ENCODE measurements around the gene GALNT9.
"Not testable (repeated sequence)": the region's sequence is repeated elsewhere in the genome, so short reads cannot be mapped to it uniquely, and the experiment has no call there.

Gene GALNT9

GRCh38 chr12:132236930-132237771, 92.2 kb downstream of the GALNT9 start:
- no peak for DNase-seq (ENCODE audit: low read depth, low spot score)

GRCh38 chr12:132236129-132236929, 93.1 kb downstream of the GALNT9 start:
- DNase-seq (ENCODE audit: low read depth, low spot score), result no peak

- no peak for DNase-seq (ENCODE audit: low read depth, low spot score)
Observed at GRCh38 chr12:132235116-132235820, 94.1 kb downstream of the GALNT9 start.

DNA sequence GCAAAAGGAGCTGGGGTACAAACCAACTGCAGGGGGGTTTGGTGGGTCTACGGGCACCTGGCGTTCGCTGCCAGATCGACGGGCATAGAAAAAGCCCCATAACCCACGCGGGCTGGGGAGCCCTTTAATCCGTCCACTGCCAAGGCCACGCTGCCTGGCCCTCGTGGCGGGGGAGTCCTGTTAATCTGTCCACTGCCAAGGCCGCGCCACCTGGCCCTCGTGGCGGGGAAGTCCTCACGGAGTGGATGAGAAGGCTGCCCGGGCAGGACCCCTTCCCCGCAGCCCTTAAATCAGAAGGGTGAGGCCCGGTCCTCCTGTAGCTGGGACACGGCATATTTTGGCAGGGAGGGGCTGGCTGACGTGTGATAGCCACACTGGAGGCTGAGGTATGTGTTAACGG, 99.0 kb downstream of the GALNT9 start:
- DNase-seq (ENCODE audit: low read depth, low spot score), result no peak

- DNase-seq (ENCODE audit: low read depth, low spot score), result no peak
Observed at GRCh38 chr12:132229926-132230325, 99.5 kb downstream of the GALNT9 start.

- DNase-seq (ENCODE audit: low read depth, low spot score), result no peak
Observed at GRCh38 chr12:132229193-132229760, 100.1 kb downstream of the GALNT9 start.

DNA sequence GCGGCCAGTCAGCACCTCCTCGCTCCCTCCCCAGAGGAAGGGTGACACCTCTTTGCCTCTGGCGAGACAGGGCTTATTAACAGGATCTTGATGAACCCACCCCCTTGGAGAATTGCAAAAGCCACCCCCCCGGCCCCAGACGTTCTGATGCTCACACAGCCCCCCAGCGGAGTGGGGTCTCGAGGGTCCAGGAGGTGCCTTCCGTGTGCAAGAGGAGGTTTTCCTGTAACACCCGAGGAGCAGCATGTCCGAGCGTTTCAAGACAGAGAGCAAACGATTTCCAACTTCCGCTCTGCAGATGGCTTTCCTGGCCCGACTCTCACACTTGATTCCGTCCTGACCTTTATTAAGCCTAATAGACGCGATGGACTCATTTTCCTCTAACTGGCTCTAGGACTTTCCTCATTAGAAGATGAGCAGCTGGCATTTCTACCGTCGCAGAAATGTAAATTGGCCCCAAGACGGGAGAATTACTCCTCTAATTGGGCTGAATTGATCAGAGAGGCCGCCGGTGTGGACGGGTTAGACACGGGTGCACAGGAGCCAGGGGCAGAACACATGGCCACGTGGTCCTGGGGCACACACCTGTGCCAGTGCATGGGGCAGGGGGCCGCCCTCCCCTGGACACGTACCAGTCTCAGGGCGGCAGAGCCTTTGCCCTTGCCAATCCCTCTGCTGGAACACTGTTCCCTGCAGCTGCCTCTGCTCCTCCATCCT, 100.8 kb downstream of the GALNT9 start:
- no peak for DNase-seq (ENCODE audit: low read depth, low spot score)

DNA sequence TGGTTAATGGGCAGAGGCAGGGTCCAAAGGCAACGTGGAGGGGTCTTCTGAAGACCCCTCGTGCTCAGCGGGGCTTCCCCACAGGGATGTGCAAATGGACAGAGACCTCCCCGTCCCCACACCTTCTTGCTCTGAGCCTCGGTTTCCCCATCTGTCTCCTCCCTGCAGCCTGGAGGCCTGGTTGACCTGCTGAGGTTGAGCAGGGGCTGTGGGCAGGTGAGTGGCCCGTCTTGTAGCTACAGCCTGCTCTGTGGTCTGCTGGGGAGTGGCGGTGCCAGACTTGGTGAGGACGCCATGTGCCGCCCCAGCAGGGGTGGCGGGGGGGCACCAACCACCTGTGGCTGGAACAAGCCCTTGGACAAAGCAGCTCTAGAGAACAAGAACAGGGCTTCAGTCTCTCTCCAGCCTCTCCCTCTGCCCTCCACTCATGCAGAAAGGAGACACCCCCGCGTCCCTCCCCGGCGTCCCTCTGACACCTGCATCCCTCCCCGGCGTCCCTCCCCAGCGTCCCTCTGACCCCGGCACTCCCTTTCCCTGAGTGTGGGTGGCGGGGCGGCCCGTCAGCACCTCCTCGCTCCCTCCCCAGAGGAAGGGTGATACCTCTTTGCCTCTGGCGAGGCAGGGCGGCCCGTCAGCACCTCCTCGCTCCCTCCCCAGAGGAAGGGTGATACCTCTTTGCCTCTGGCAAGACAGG, 101.5 kb downstream of the GALNT9 start:
- no peak for DNase-seq (ENCODE audit: low read depth, low spot score)

DNA sequence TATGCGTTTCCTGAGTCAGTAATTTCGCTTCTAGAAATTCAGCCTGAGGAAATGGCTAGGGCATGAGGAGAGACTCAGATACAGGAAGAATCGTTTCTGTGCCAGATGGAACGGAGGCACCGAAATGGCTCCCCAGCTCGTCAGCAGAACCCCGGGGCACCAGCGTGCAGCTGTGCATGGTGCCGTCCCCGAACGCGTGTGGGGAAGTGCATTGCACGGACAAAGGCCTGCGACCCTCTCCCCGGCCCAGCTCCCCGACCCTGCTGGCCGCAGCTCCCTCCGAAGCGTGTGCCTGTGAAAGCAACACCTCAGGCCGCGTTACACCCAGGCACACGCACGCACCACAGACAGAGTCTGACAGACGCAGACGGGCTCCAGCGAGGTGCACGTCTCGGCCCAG, 102.3 kb downstream of the GALNT9 start:
- DNase-seq (ENCODE audit: low read depth, low spot score), result no peak

DNA sequence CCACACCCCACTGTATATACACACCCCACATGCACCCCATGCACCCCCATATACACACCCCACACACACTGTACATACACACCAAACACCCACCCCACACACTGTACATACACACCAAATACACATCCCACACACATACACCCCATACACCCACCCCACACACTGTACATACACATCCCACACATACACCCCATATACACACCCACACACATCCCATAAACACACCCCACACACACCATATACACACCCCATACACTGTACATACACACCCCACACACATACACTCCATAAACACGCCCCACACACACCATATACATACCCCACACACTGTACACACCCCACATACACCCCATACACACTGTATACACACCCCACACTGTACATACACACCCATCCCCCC, 102.8 kb downstream of the GALNT9 start:
- no peak for DNase-seq (ENCODE audit: low read depth, low spot score)

- DNase-seq (ENCODE audit: low read depth, low spot score), result no peak
Observed at GRCh38 chr12:132225214-132225613, 104.2 kb downstream of the GALNT9 start.

GRCh38 chr12:132224484-132224883, 104.9 kb downstream of the GALNT9 start:
- DNase-seq (ENCODE audit: low read depth, low spot score), result no peak

- DNase-seq (ENCODE audit: low read depth, low spot score), result no peak
Observed at GRCh38 chr12:132222808-132223173, 106.6 kb downstream of the GALNT9 start.

DNA sequence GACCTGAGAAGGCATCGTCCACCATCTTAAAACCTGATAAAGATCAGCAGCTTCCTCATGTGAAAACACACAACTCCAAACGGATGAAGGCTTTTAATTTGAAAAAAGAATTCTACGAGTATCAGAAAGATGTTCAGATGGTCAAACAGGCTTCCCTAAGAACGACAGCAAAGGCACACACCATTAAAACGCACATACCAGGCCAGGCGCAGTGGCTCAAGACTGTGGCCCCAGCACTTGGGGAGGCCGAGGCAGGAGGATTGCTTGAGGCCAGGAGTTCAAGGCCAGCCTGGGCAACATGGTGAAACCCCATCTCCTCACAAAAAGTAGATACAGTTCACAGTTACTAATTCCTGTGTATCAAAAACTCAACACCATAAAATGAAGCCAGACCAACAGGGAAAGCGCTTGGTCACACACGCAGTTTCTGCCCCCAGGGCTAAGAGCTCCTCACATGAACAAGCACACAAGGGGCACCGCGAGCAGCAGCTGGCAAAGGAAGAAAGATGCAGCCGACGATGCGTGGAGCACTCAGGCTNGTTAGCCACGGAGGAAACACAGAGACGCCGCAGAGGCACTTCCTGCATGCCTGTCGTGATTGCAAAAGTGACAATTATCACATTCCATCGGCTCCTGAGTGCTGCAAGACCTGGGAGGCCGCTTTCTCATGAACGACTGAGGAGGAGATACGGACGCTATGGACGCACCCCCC, 107.1 kb downstream of the GALNT9 start:
- DNase-seq (ENCODE audit: low read depth, low spot score), result no peak

GRCh38 chr12:132219761-132220160, 109.6 kb downstream of the GALNT9 start:
- not testable (repeated sequence) for DNase-seq (ENCODE audit: low read depth, low spot score)

DNA sequence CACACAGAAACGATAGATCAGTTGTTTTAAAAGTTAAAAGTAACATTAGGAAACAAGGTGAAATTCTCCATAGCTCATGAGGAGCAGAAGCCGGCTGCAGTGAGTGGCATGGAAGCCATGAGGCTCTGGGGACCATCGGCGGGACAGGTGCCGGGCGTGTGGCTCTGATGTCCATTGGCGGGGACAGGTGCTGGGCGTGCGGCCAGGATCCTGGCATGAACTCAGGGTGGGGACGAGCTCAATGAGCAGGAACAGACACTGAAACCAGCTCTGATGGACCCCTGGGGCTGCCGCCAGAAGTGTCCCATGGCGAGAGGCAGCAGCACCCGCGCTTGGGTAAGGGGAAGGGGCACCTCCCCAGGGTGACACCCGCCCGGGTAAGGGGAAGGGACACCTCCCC, 110.1 kb downstream of the GALNT9 start:
- no peak for DNase-seq (ENCODE audit: low read depth, low spot score)

DNA sequence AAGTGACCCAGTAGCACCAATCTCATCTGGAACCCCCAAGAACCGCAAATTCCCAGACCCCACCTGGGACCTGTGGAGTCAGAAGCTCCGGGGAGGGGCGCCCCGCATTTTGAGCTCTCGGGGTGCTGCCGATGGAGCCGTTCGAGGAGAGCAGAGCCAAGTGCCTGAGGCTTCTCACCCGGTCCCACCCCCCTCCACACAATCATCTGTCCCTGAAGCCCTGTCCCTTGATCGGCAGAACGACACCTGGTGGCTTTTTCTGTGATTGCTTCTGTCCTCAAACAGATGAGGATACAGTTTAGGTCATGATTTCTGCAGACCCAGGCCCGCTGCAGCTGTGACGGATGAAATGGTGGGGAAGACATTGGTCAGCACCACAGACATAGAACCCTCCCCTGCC, 110.5 kb downstream of the GALNT9 start:
- DNase-seq (ENCODE audit: low read depth, low spot score), result no peak

DNA sequence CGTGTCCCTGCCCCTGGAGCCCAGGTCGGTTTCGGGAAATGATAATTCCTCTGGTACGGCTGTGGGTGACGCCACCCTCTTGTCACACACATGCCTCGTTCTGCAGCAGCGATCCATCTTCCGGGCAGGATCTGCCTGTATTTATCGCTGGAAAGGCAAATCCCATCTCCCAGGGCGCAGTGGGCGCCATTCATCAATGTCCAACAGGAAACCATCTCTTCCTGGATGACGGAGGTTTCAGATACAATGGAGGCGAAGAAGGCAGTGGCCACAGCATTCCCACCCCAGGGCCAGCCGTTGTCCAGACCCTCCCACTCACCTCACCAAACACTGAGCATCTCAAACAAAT, 110.9 kb downstream of the GALNT9 start:
- no peak for DNase-seq (ENCODE audit: low read depth, low spot score)

- DNase-seq (ENCODE audit: low read depth, low spot score), result no peak
Observed at GRCh38 chr12:132217800-132218526, 111.4 kb downstream of the GALNT9 start.

DNA sequence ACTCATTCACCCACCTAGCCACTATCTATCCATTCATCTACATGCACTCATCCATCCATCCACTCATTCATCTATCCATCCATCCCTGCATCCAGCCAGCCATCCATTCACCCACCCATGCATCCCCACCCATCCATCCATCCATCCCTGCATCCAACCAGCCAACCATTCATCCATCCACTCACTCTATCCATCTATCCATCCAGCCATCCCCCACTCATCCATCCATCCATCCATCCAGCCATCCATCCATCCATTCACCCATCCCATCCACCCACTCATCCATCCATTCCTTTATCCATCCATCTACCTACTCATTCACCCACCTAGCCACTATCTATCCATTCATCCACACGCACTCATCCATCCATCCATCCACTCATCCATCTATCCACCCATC, 112.0 kb downstream of the GALNT9 start:
- no peak for DNase-seq (ENCODE audit: low read depth, low spot score)

Measured in brain pericyte (primary cell).